ENCODE results near the gene PSMD3.
A peak's percentile ranks its signal among the peaks of the same experiment; 100 is the strongest.

The PSMD3 gene

GRCh38 chr17:40035162-40035559 is 54.6 kb downstream of the PSMD3 start:
- no peak for DNase-seq (ENCODE audit: low spot score)
- POLR2A ChIA-PET (ENCODE audit: low non-redundant PET), result no interaction called here
- peak; percentile 46 for TF ChIP-seq CTCF (conservative IDR thresholded peaks at IDR 0.05; ENCODE audit: low read depth)
- H3K27ac ChIP-seq, result peak overlapping the region; percentile 7; the same call in 1 of the 2 replicates
- CTCF ChIA-PET, result interaction anchor here (0.6 to 1.5 kb wide), 4 partner anchors 9 to 329 kb away, joined by 3 to 6 read pairs (median 4); no protein-coding TSS in a partner anchor

- DNase-seq (ENCODE audit: low spot score), result no peak
- CTCF ChIA-PET, result interaction anchor here (0.5 to 1.7 kb wide), 6 partner anchors 9 to 47 kb away, joined by 3 to 6 read pairs (median 4); no protein-coding TSS in a partner anchor
- POLR2A ChIA-PET (ENCODE audit: low non-redundant PET), result no interaction called here
- TF ChIP-seq CTCF (conservative IDR thresholded peaks at IDR 0.05; ENCODE audit: low read depth), result peak; percentile 44
- peak overlapping the region; percentile 52 for H3K27ac ChIP-seq
These were observed 58.4 kb downstream of the PSMD3 start for GRCh38 chr17:40038882-40039513.

GRCh38 chr17:40041196-40041595 is 60.6 kb downstream of the PSMD3 start:
- CTCF ChIA-PET, result interaction anchor here (1.0 kb wide), 2 partner anchors 13 to 15 kb away, joined by 3 read pairs; no protein-coding TSS in a partner anchor
- no peak for DNase-seq (ENCODE audit: low spot score)
- POLR2A ChIA-PET (ENCODE audit: low non-redundant PET), result no interaction called here
- TF ChIP-seq CTCF (conservative IDR thresholded peaks at IDR 0.05; ENCODE audit: low read depth), result no peak
- H3K27ac ChIP-seq, result no peak overlapping the region

Data from RWPE1 (cell line).